Measurements from ENCODE around the gene HES7.
A peak's percentile ranks its signal among the peaks of the same experiment; 100 is the strongest.

Gene HES7

DNA sequence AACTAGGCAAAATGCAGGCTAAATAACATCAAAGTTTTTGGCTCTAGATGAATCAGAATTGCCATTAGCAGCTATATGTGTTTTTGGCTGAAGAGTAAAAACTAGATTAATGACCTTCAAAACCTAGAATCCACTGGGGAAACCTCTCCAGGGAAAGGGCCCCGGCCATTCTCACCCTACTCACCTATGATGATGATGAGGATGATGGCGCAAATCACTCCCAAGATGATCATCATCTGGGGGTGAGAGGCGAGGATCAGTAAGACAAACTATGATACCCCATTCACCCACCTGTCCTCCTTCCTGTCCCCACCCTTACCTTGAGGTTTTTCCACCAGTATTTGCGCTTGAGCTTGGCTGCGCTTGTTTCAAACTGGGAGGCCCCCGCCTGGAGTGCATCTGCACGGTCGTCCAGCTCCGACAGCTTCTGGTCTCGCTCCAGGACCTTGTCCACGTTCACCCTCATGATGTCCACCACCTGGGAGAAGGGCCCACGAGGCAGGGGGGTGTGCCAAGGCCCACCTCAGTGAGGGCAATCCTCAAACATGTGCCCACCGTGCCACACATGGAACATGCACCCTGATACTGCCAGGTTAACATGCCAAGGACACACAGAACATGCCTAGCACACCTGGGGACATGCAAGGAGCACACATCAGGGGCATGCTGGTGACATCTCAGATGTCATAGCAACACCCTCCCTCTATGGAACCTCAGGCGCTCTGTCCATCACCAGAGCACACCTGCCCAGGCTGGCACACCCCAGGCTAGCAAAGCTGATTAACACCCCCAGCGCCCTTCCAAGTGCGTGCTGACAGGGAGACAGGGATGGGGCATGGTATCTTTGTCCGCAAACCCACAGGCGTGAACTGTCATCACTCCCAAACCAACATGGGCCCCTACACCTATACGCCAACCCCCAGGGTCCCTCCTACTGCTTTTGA is 37.7 kb upstream of the HES7 start:
- H3K79me1 ChIP-seq (ENCODE audit: low read length) = peaks cover 13% of the 10 kb centered on the region
- DNase-seq = no peak
- H3K4me1 ChIP-seq (ENCODE audit: control insufficient read depth, low read depth, low read length) = peaks cover 14% of the 10 kb centered on the region
- WGBS (ENCODE audit: extremely low coverage, insufficient coverage, low lambda C conversion rate) = no CpG with 5 or more reads among the region's 19 CpGs
- H2AK5ac ChIP-seq (ENCODE audit: low read length) = no peak overlapping the region
- H3K4ac ChIP-seq (ENCODE audit: low read depth, low read length) = no peak overlapping the region
- H3K27me3 ChIP-seq (ENCODE audit: insufficient read depth, low read length, poor library complexity) = no peaks in the 10 kb centered on the region
- no peak overlapping the region for H4K5ac ChIP-seq (ENCODE audit: low read length)
- H3K9ac ChIP-seq (ENCODE audit: low read length) = peak overlapping the region; percentile 93
- peak overlapping the region; percentile 98 for H3K56ac ChIP-seq (ENCODE audit: low read length)
- no peak overlapping the region for H3K18ac ChIP-seq (ENCODE audit: low read length)
- H2BK5ac ChIP-seq (ENCODE audit: low read length) = no peak overlapping the region
- peaks cover 9% of the 10 kb centered on the region for H3K79me2 ChIP-seq (ENCODE audit: control insufficient read depth, insufficient read depth, low read length)
- H3K27ac ChIP-seq (ENCODE audit: low read depth, low read length) = no peak overlapping the region
- H3K4me2 ChIP-seq (ENCODE audit: low read length) = peak overlapping the region; percentile 87
- H2BK120ac ChIP-seq (ENCODE audit: low read depth, low read length) = no peak overlapping the region
- H3K36me3 ChIP-seq (ENCODE audit: control insufficient read depth, insufficient read depth, low read length) = peaks cover 3% of the 10 kb centered on the region
- H3K23ac ChIP-seq (ENCODE audit: low read length) = peak overlapping the region; percentile 54
- H4K8ac ChIP-seq (ENCODE audit: low read depth, low read length) = no peak overlapping the region
- H2BK15ac ChIP-seq (replicated peaks; ENCODE audit: low read depth) = no peak overlapping the region
- H3K4me3 ChIP-seq (ENCODE audit: low read length) = peak overlapping the region; percentile 91

DNA sequence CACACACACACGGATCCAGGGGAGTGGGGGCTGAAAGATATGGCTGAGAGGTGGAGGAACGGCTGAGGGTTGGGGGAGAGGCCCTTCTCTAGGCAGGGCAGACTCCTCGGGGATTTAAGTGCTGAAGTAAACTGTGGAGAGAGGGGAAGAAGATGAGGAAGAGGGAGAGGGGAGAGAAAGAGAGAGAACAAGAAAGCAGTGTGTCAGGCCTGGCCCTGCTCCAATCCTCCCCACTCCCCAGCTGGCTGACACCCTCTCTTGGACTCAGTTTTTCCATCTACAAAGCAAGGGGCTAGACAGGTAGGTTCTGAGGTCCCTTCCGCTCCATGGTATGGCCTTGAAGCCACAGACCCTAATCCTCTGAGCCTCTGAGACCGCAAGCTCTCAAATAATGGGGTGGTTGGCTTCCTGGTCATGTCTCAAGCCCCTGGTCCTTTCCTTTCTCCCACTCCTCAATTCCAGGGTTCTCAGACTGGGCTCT is 36.9 kb upstream of the HES7 start:
- no peak overlapping the region for H2AK5ac ChIP-seq (ENCODE audit: low read length)
- WGBS (ENCODE audit: extremely low coverage, insufficient coverage, low lambda C conversion rate) = no CpG with 5 or more reads among the region's 5 CpGs
- H3K4me3 ChIP-seq (ENCODE audit: low read length) = no peak overlapping the region
- H3K27ac ChIP-seq (ENCODE audit: low read depth, low read length) = no peak overlapping the region
- H3K79me2 ChIP-seq (ENCODE audit: control insufficient read depth, insufficient read depth, low read length) = peaks cover 9% of the 10 kb centered on the region
- H3K9ac ChIP-seq (ENCODE audit: low read length) = peak overlapping the region; percentile 40
- no peak overlapping the region for H4K8ac ChIP-seq (ENCODE audit: low read depth, low read length)
- H2BK120ac ChIP-seq (ENCODE audit: low read depth, low read length) = no peak overlapping the region
- no peak overlapping the region for H2BK15ac ChIP-seq (replicated peaks; ENCODE audit: low read depth)
- no peak overlapping the region for H3K4ac ChIP-seq (ENCODE audit: low read depth, low read length)
- peaks cover 14% of the 10 kb centered on the region for H3K4me1 ChIP-seq (ENCODE audit: control insufficient read depth, low read depth, low read length)
- H3K79me1 ChIP-seq (ENCODE audit: low read length) = peaks cover 13% of the 10 kb centered on the region
- H3K36me3 ChIP-seq (ENCODE audit: control insufficient read depth, insufficient read depth, low read length) = peaks cover 3% of the 10 kb centered on the region
- no peak overlapping the region for H3K18ac ChIP-seq (ENCODE audit: low read length)
- H3K4me2 ChIP-seq (ENCODE audit: low read length) = no peak overlapping the region
- no peak overlapping the region for H2BK5ac ChIP-seq (ENCODE audit: low read length)
- DNase-seq = no peak
- H3K56ac ChIP-seq (ENCODE audit: low read length) = peak overlapping the region; percentile 60
- no peak overlapping the region for H3K23ac ChIP-seq (ENCODE audit: low read length)
- H3K27me3 ChIP-seq (ENCODE audit: insufficient read depth, low read length, poor library complexity) = no peaks in the 10 kb centered on the region
- H4K5ac ChIP-seq (ENCODE audit: low read length) = no peak overlapping the region

DNA sequence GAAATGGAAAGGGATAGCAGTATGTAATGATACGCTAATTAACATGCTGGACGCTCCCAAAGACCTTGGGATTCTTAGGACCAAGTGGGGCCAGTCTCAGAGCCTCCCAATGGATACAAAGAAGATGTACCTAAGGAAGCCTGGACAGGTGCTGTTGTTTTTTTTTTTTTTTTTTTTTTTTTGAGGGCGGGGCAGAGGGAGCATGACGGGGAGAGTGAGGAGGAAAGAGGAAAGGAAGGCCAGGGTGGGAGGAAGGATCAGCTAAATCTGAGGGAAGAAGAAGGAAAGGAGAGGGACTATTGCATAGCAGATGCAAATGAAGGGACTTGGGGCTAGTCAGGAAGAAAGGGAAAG is 36.3 kb upstream of the HES7 start:
- H3K27me3 ChIP-seq (ENCODE audit: insufficient read depth, low read length, poor library complexity) = no peaks in the 10 kb centered on the region
- H3K36me3 ChIP-seq (ENCODE audit: control insufficient read depth, insufficient read depth, low read length) = peaks cover 3% of the 10 kb centered on the region
- no CpG with 5 or more reads among the region's 4 CpGs for WGBS (ENCODE audit: extremely low coverage, insufficient coverage, low lambda C conversion rate)
- H4K8ac ChIP-seq (ENCODE audit: low read depth, low read length) = no peak overlapping the region
- H3K27ac ChIP-seq (ENCODE audit: low read depth, low read length) = no peak overlapping the region
- no peak overlapping the region for H3K56ac ChIP-seq (ENCODE audit: low read length)
- H2BK5ac ChIP-seq (ENCODE audit: low read length) = no peak overlapping the region
- no peak overlapping the region for H2BK120ac ChIP-seq (ENCODE audit: low read depth, low read length)
- H3K4me2 ChIP-seq (ENCODE audit: low read length) = no peak overlapping the region
- H3K4me3 ChIP-seq (ENCODE audit: low read length) = no peak overlapping the region
- peaks cover 18% of the 10 kb centered on the region for H3K4me1 ChIP-seq (ENCODE audit: control insufficient read depth, low read depth, low read length)
- H3K23ac ChIP-seq (ENCODE audit: low read length) = no peak overlapping the region
- H3K4ac ChIP-seq (ENCODE audit: low read depth, low read length) = no peak overlapping the region
- H4K5ac ChIP-seq (ENCODE audit: low read length) = no peak overlapping the region
- H3K9ac ChIP-seq (ENCODE audit: low read length) = no peak overlapping the region
- no peak overlapping the region for H3K18ac ChIP-seq (ENCODE audit: low read length)
- H2AK5ac ChIP-seq (ENCODE audit: low read length) = no peak overlapping the region
- H3K79me1 ChIP-seq (ENCODE audit: low read length) = peaks cover 17% of the 10 kb centered on the region
- no peak for DNase-seq
- no peak overlapping the region for H2BK15ac ChIP-seq (replicated peaks; ENCODE audit: low read depth)
- peaks cover 9% of the 10 kb centered on the region for H3K79me2 ChIP-seq (ENCODE audit: control insufficient read depth, insufficient read depth, low read length)

DNA sequence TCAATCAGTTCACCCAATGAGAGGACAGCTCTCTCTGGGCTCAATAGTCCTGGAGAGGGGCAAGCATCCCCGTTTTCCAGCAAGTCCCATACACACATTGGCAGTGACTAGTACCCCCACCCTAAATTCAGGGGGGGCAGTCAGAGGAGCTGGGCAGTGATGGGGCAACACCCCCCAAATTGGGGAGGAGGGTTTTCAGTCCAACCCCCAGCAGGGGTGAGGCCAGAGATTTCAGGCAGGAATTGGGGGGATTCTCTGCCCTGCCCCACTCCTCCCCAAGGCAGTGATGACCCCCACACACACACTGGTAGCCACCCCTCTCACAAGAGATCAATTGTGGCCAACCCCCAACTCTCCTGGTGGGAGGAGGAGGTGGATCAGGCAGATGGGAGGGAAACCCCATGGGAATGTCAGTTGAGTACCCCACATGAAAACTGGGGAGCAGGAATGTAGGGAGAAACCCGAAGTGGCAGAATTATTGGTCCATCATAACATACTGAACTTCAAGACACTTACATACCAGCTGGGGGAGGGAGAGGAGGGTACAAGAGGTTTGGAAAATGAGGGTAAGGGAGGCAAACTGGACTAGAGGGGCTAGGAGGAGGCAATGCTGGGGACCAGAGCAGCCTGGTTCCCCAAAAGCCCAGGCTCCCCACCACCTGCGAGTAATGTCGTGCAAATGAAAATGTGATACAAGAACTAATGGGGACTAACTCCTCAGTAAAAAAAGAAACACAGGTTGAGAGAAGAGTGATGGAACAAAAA is 35.7 kb upstream of the HES7 start:
- peaks cover 17% of the 10 kb centered on the region for H3K79me1 ChIP-seq (ENCODE audit: low read length)
- WGBS (ENCODE audit: extremely low coverage, insufficient coverage, low lambda C conversion rate) = no CpG with 5 or more reads among the region's 4 CpGs

DNA sequence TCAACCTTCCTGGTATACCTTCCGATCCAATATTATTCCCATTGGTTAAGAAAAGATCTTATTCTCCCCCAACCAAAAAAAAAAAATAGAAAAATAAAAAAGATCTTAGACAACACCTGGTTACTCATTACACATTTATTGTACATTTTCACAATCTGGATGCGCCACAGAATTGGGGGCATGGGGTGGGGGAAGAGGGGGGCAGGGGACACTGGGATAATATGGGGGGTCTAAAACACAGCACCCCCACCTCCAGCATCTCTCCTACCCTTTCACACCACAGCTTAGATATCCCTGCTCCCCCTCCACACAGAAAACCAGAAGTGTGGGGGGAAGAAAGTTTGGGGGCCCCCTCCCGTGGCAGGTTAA is 35.1 kb upstream of the HES7 start:
- no CpG with 5 or more reads among the region's 3 CpGs for WGBS (ENCODE audit: extremely low coverage, insufficient coverage, low lambda C conversion rate)
- Histone ChIP-seq H3K56ac (ENCODE audit: low read length) (no peak overlapping the region), H3K4ac (ENCODE audit: low read depth, low read length) (no peak overlapping the region), H3K27ac (ENCODE audit: low read depth, low read length) (no peak overlapping the region), H3K4me1 (ENCODE audit: control insufficient read depth, low read depth, low read length) (peaks cover 19% of the 10 kb centered on the region), H3K36me3 (ENCODE audit: control insufficient read depth, insufficient read depth, low read length) (peaks cover 3% of the 10 kb centered on the region), H2BK15ac (replicated peaks; ENCODE audit: low read depth) (no peak overlapping the region), H3K9ac (ENCODE audit: low read length) (no peak overlapping the region), H3K23ac (ENCODE audit: low read length) (no peak overlapping the region), H4K8ac (ENCODE audit: low read depth, low read length) (no peak overlapping the region), H3K4me3 (ENCODE audit: low read length) (no peak overlapping the region), H3K27me3 (ENCODE audit: insufficient read depth, low read length, poor library complexity) (no peaks in the 10 kb centered on the region), H3K18ac (ENCODE audit: low read length) (no peak overlapping the region), H2BK5ac (ENCODE audit: low read length) (no peak overlapping the region), H2AK5ac (ENCODE audit: low read length) (no peak overlapping the region), H3K4me2 (ENCODE audit: low read length) (no peak overlapping the region), H2BK120ac (ENCODE audit: low read depth, low read length) (no peak overlapping the region), H3K79me1 (ENCODE audit: low read length) (peaks cover 17% of the 10 kb centered on the region), H3K79me2 (ENCODE audit: control insufficient read depth, insufficient read depth, low read length) (peaks cover 9% of the 10 kb centered on the region), H4K5ac (ENCODE audit: low read length) (no peak overlapping the region)
- DNase-seq = no peak

More for the DNA sequence above, 35.7 kb upstream of the HES7 start:
- no peaks in the 10 kb centered on the region for H3K27me3 ChIP-seq (ENCODE audit: insufficient read depth, low read length, poor library complexity)
- H3K23ac ChIP-seq (ENCODE audit: low read length) = no peak overlapping the region
- H3K18ac ChIP-seq (ENCODE audit: low read length) = no peak overlapping the region
- no peak overlapping the region for H3K4ac ChIP-seq (ENCODE audit: low read depth, low read length)
- H3K9ac ChIP-seq (ENCODE audit: low read length) = no peak overlapping the region
- H2BK15ac ChIP-seq (replicated peaks; ENCODE audit: low read depth) = no peak overlapping the region
- peaks cover 3% of the 10 kb centered on the region for H3K36me3 ChIP-seq (ENCODE audit: control insufficient read depth, insufficient read depth, low read length)
- no peak overlapping the region for H4K8ac ChIP-seq (ENCODE audit: low read depth, low read length)
- peaks cover 21% of the 10 kb centered on the region for H3K4me1 ChIP-seq (ENCODE audit: control insufficient read depth, low read depth, low read length)
- H3K4me3 ChIP-seq (ENCODE audit: low read length) = no peak overlapping the region
- H3K4me2 ChIP-seq (ENCODE audit: low read length) = no peak overlapping the region
- H3K79me2 ChIP-seq (ENCODE audit: control insufficient read depth, insufficient read depth, low read length) = peaks cover 9% of the 10 kb centered on the region
- no peak overlapping the region for H3K56ac ChIP-seq (ENCODE audit: low read length)
- no peak overlapping the region for H2BK5ac ChIP-seq (ENCODE audit: low read length)
- no peak for DNase-seq
- H2BK120ac ChIP-seq (ENCODE audit: low read depth, low read length) = no peak overlapping the region
- H2AK5ac ChIP-seq (ENCODE audit: low read length) = no peak overlapping the region
- no peak overlapping the region for H4K5ac ChIP-seq (ENCODE audit: low read length)
- H3K27ac ChIP-seq (ENCODE audit: low read depth, low read length) = no peak overlapping the region

All from mesendoderm (in vitro differentiated cells).